HG02938 (cell line): ENCODE results near the gene SPACA9.

Source experiments
- ATAC-seq: cut with Tn5 transposase; IDR thresholded peaks from one replicate; pipeline ENCODE4 v1.9.1; 2021; ENCODE audit warnings: mild to moderate bottlenecking, moderate library complexity; ENCODE audit not compliant: unreplicated experiment

The SPACA9 gene

DNA sequence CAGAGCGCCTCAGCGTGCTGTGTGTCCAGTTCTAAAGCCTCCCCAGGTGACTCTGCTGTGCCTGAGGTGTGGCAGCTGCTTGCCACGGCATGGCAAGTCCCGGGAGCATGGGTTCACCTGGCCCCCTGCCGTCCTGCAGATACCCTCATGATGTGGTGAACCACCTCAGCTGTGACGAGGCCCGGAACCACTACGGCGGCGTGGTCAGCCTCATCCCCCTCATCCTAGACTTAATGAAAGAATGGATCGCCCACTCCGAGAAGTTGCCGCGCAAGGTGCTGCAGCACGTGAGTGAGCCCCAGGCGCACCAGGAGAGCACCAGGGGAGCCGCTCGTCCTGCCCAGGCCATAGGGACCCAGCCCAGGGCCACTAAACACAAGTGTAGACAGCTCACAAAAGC, 9.5 kb downstream of the SPACA9 start:
- no peak for ATAC-seq

DNA sequence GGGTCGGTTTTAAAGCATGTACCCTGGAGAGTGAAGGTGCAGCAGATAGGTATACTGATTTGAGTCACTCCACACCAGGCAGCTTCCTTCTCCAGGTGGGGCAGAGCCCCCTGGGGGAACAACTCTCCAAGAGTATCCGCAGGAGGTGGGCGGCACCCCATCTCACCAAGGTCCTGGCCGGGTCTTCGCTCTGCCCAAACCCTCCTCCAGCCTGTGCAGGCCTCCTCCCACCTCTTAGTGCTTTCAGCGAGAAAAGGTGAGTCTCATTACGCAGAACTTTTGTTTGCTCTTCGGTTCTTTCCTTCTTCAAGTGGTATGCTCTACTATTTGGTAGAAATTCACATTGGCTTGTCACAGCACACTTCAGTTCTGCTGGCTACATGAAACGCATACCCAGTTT, 13.7 kb downstream of the SPACA9 start:
- no peak for ATAC-seq

DNA sequence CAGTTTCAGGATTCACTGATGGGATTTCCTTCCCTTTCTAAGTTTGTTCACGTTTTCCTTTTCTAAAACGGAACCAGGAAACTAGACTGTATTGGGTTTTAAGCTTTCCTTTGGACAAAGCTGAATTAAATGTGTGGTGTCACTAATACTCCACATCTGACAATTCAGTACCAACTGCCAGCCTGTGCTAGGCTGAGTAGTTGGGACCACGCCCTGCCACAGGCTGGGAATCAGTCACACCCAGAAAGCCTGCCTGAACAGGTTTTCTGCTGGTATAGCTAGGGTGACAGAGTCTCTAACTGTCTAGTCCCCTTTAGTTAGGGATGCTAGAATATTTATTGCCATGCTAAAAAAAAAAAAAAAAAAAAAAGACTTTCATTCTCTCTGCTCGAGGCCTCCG, 15.6 kb downstream of the SPACA9 start:
- ATAC-seq = no peak

DNA sequence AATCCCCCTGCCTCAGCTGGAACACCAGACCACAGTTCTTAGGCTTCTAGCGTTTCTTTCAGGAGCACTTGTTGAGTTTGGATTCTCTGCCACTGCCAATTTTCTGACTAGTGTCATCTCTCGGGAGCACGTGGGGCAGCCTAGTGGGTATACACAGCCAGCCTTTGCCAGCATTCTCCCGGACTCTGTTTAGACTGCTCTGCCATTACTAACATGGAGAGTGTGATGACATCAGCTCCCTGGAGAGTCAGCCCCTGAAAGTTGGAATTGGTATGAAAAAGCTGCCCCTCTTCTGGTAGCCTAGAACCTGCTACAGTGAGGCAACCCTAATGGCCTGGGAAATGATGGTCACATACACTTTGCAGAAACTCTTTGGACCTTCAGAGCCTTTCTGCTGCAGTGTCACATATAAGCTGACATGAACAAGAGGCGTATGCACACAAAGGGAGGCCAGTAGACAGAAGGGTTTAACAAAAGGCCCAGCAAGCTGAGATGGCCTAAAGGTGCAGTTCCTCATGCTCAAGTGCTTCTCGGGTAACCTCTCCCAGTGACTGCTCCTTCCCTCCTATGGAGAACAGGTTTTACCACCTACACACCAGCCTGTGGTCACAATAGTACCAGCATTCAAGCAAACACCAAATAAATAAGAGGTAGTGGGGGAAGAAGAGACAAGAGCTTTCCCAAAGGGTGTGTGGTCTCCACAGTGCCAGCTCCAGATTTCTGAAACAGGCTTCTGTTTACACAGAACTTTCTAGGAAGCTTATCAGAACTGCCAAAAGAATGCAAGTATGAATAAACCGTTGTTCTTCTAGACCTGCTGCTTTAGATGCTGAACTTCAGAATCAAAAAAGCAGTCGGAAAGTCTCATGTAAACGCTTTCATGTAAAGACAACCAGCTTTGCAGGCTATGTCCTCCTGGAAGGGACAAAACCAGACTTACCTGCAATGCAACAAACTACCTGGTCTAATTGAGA, 16.5 kb downstream of the SPACA9 start:
- ATAC-seq = no peak

DNA sequence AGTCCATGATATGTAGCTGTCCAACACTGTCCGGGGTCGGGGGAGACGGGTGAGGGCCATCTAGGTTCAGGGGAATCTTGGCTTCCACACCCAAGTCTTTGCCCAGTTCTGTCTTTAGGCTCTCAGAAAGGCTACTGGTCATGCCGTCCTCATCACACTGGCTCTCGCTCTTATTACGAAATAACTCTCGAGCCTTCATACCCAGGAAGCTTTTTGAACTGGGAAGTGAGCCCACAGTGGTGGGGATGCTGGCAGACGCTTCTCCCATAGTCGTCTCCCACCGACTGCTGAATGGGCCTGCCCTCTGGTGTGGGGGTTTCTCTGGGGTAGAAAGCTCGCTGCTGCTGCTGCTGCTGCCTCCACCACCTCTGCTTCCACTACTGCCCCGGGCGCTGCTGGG, 17.6 kb downstream of the SPACA9 start:
- ATAC-seq = no peak

DNA sequence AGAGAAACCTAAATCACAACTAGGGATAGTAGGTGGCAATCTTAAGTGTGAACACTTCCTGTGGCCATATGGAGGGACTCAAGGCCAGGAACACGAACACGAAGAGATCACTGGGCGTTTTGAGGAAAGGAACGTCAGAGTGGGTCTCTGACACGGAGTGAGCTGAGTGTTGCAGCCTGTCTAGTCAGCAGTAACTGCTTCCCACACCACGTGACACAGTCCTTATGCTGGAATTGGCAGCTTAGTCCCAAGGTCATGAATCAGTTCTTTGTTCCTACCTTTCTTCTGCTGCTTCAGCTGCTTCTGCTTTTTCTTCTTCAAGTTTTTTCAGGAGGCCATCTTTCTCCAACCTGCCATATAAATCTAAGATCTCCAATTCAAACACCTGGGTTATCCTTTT, 18.2 kb downstream of the SPACA9 start:
- no peak for ATAC-seq

DNA sequence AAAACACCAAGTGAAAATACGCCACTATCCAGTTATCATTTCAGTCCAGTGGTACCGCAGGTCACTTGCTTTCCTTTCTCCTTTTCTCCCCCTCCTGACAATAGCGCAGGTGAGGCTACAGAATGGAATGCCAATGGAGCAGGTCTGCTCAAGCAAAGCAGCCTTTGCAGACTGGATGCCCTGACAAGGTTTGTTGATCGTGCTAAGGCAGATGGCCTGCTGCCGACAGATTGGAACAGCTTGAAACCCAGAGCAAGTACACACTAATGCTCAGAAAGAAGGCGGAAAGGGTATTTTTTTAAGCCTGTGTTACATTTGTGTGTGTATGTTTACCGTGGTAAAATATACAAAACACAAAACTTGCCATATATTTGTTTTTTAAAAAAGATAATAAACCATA, 19.4 kb downstream of the SPACA9 start:
- no peak for ATAC-seq

DNA sequence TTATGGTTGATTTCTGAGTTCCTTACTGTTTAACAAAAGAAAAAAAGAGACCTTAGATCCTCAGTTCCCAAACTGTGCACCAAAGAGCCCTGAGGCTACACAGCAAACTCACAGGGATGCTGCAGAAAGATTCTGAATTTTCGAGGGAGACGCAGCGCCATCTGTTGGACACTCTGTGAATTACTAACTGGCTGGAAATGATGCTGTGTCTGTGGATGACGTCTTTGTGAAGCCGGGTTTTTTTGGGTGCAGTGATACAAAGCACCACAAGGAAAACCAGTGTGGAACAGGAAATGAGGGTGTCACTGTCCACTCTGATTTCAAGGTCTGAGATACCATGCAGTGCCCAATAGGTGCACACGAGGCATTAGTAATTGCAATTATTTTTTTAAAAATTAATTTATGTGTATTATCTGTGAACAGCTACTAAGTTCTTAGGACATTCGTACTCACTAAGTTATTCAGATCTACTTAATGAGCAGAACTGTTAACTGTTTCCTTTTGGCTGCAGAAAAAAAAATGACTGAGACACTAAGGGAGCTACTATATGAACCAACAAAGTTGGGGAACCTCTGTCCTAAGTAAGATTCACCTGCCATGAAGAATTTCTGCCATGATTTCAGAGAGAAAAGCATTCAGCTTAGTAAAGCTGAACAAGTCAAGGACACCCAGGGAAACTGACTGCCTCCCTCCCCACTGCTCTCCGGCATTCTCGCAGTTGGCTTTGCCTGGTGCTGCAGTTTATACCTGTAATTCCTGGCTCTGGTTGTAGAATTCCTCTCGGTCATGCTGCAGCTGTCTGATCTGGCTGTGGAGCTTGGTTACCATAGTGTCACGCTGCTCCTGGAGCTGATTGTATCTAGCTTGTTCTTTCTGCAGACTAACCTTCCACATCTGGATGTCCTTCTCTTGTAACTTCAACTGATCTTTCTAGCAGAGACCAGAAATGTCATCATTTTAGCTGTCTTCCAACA, 23.4 kb downstream of the SPACA9 start:
- no peak for ATAC-seq

DNA sequence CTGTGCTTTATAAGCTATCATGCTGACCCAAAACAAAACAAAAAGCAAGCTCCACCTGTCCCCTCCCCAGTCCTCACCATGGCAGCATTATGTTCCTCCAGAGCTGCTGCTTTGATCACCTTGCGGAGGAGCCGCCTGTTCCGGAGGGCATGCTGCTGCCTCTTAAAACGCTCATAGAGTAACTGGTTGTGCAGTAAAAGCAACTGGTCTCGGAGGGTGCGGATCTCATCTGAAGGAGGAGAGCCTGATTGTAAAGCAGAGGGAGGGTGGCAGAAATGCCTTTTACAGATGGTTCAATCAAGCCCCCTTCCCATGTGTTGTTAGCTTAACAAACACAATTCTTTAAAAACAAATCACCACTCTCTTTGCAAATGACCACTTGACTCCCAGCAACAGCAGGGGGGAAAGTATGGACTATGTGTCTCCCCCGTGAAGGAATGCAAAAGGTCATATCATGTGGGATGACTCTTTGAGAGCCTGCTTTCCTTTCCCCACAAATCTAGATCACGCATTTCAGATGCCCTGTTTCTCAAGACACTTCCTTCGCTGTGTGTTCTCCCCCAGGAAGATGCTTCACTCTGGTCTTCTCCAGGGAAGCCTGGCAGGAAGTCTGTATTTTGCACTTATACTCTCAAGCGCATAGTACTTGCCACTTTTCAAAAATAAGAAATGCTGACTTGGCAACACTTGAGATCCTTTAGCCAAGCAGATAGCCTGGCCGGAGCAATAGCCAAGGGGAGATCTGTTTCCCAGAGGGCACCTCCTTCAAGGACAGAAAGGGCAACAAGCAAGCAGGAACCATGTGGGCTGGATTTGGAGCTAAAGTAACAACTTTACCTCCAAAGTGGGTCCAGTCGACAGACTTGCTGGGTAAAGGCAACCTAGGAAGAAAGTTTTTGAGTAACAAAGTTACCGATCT, 25.1 kb downstream of the SPACA9 start:
- ATAC-seq = no peak

DNA sequence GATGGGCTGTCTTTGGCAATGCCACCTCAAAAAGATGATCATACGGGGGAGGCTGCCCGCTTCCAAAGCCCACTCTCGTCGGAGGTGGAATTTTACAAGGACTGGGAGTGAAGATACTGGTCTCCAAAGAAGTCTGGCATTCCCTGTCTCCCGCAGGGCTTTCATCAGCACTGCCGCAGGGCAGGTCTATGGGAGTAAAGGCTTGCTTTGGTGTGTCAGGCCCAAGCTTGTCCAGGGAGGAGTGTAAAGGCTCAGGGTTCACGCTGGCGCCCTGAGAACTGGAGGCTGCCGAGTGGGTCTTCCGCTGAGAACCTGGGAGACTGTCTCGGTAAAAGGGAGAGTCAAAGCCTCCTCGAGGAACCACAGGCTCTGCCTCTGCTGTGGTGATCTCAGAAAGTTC, 27.0 kb downstream of the SPACA9 start:
- ATAC-seq = no peak

DNA sequence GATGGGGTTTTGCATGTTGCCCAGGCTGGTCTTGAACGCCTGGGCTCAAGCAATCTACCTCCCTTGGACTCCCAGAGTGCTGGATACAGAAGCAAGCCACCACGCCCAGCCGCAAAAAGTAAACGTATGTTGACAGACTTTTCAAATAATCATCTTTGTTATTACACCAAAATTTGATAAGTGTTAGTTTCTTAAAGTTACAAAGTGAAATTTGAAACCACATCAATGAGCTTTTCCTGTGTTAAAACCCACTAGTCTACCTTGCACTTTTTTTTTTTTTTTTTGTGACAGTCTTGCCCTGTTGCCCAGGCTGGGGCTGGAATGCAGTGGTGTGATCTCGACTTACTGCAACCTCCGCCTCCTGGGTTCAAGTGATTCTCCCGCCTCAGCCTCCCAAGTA, 29.9 kb downstream of the SPACA9 start:
- ATAC-seq = no peak

DNA sequence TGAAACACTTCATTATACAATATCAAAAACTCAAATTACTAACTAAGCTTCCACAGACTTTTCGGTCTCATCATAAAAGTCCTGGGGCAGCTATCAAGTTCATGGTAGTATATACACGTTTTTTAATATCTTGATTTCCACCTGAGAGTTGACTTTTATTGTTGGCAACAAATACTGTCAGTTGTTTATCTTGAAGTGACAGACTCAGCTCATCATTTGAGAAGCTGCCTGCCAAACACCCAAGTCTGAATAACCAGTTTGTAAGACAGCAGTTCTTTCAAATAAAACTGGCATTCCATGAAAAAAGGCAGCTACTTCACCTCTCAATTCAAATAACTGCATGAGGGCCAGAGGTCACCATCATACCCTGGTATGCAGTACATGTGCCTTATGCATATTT, 30.6 kb downstream of the SPACA9 start:
- ATAC-seq = no peak

DNA sequence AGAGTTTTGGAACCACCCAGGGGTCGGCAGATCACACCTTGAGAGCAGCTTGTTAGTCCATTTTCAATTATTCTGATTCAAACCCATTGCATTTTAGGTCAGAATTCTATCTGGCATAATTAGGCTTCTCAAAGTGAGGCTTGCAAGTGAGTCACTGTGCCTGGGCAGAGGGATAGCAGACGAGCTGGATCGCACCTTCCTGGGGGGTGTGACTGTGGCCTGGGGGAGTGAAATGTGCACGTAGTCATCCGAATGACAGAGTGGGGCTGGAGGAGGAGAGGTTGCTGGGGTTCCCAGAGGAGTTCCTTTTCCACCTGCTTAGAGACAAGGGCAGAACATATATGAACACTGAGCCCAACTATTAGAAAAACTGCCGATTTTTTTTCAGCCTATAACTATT, 31.7 kb downstream of the SPACA9 start:
- ATAC-seq = no peak

DNA sequence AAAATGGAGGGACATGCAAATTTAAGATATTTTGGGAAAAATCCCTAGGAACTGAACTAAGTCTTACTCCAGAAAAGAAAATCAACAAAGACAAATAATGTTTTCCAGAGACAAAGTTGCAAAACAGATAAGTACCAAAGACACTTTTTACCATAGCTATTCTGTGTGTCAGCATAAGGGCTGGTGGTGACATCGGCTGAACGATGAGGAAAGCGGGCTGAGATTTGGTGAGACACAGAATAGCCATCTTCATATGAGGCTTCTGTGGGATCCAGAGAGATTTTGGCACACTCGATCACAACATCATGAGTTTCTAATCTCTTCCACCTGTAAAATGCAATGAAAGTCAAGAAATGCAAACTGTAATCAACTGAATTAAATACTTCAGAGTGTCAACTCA, 33.4 kb downstream of the SPACA9 start:
- ATAC-seq = no peak

DNA sequence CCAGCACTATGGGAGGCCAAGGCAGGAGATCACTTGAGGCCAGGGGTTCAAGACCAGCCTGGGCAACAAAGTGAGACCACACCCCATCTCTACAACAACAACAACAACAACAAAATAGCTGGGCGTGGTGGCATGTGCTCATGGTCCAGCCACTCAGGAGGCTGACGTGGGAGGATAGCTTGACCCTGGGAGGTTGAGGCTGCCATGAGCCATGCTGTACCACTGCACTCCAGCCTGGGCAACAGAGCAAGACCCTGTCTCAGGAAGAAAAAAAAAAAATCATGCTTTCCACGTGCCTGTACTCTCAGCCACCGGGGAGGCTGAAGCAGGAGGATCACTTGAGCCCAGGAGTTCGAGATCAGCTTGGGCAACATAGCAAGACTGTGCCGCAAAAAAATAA, 36.2 kb downstream of the SPACA9 start:
- no peak for ATAC-seq

DNA sequence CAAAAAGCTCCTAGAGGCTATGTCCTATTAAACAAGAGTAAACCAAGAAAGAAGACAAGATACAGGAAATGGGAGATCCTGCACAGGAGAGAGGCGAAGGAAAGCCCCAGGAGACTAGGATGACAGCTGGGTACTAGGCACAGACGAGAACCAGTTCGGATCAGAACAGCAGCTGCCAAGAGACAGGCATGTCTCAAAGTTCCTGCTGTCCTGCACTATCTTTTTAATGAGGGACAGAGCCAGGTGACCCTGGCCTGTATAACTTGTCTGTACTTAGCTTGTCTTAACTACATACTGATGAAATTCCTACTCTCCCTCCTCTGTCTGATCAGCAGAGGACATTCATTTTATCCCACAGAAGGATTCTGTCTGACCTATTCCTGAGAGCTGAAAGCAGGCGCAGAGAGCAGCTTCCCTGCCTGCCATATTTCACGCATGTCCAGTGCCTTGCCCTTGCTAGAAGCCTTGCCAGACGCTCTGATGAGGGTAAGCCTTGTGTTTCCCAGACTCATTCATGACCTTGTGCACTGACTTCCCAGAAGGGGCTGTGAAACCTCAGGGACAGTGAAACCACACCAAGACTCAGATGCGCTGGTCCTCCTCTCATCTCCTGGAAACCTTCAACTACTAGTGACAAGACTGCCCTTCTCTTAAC, 41.0 kb downstream of the SPACA9 start:
- no peak for ATAC-seq

DNA sequence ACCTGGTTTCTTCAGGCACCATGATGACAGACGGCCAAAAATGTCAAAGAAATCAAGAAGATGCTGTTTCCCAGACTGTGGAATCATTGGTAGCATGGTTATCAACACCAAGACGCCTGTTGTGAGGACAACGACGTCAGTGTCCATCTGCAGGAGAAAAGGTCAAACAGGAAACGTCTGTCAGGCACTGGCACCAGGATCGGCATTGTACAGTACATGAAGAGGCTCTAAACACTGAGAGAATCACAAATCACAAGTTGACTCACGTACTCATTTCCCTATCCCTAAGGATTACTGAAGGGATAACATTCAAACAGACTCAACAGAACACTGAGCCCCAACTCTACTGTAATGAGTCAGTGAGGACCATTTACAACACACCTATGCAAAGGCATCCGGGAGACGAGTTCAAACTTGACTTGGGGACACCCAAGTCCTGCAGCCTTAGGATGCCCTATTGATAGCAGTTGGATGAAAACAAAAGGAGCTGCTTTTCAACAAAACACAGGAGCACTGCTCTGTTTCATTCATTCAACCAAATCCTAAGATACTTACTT, 44.7 kb downstream of the SPACA9 start:
- ATAC-seq = no peak

DNA sequence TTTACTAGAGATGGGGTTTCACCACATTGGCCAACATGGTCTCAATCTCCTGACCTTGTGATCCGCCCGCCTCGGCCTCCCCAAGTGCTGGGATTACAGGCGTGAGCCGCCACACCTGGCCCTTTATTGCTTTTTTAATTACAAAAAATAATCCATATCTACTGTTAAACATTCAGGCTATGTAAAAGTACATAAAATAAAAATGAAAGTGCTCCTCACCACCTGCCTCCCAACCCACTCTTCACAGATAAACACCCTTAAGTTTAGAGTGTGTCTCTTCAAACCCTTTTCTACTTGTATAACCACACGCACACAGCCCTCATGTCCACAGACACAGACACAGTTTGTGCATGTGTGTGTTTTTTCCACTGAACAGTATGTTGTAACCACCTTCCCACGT, 49.0 kb downstream of the SPACA9 start:
- no peak for ATAC-seq

DNA sequence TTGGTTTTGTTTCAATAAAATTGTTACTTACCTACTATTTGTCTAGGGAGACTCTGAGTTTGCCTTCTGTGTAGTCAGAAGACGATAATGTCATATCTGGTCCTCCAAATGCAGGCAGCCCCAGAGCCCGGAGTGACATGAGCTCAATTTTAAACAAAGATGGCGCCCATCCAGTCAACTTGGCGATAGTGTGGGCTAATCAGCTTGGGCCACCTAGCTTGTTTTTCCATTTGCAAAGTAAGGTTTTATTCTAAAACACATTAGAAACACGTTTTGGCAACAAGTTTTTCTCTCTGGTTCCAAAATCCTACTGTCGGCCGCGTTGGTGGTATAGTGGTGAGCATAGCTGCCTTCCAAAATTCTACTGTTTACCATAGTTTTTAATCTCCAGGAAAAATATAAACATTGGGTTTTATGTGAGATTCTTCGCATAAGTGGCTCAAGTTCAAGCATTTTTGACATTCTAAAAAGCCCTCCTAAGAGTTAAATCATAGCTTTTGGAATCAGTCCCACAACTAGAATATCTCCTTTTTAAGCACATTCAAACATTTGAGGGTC, 52.6 kb downstream of the SPACA9 start:
- ATAC-seq = no peak

DNA sequence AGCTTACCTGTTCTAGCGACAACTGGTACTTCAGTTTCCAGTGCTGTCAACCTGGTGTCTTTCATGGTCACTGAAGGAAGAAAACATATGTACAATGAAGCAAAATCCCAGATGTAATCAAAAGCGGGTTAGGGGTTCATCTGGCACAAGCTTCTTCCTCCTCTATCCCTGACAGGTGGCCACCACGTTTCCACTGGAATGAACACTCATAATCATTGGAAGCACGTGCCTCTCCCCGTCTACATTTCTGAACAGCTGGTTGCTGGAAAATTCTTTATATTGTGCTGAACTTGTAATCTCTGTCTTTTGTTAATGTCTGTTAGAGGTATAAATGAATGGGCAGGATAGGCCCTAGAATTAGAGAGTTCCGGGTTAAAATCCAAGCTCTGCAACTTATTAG, 56.3 kb downstream of the SPACA9 start:
- ATAC-seq = no peak
